SKM-1 treated with dmso at 0.1 percent for 144 hours (cell line): ENCODE data around the gene RAB5A.
"Not testable (repeated sequence)": the region's sequence is repeated elsewhere in the genome, so short reads cannot be mapped to it uniquely, and the experiment has no call there.

ENCODE experiments used
- DNase-seq: peaks from one replicate; lab custom pipeline; 2025; ENCODE audit not compliant: unreplicated experiment; lab: John Stamatoyannopoulos, UW

Gene RAB5A

GRCh38 chr3:19947549-19948225 is 790 bp downstream of the RAB5A start:
- no peak for DNase-seq

- no peak for DNase-seq
Measured at GRCh38 chr3:19948226-19948591, 1.3 kb downstream of the RAB5A start.

GRCh38 chr3:19950316-19950715 is 3.4 kb downstream of the RAB5A start:
- no peak for DNase-seq

GRCh38 chr3:19954676-19955075 is 7.8 kb downstream of the RAB5A start:
- DNase-seq = no peak

- DNase-seq = not testable (repeated sequence)
Measured at GRCh38 chr3:19957354-19957753, 10.5 kb downstream of the RAB5A start.

GRCh38 chr3:19959505-19959904 is 12.6 kb downstream of the RAB5A start:
- DNase-seq = no peak

GRCh38 chr3:19960696-19961095 is 13.8 kb downstream of the RAB5A start:
- DNase-seq = no peak

GRCh38 chr3:19961960-19962359 is 15.1 kb downstream of the RAB5A start:
- DNase-seq = no peak

GRCh38 chr3:19967208-19967607 is 20.3 kb downstream of the RAB5A start:
- no peak for DNase-seq

- no peak for DNase-seq
Measured at GRCh38 chr3:19967812-19968211, 20.9 kb downstream of the RAB5A start.

- no peak for DNase-seq
Measured at GRCh38 chr3:19970327-19970726, 23.4 kb downstream of the RAB5A start.

GRCh38 chr3:19972054-19972453 is 25.2 kb downstream of the RAB5A start:
- no peak for DNase-seq

- DNase-seq = not testable (repeated sequence)
Measured at GRCh38 chr3:19988904-19989303, 42.0 kb downstream of the RAB5A start.

- no peak for DNase-seq
Measured at GRCh38 chr3:19994796-19995195, 47.9 kb downstream of the RAB5A start.

- DNase-seq = no peak
Measured at GRCh38 chr3:19997502-19997901, 50.6 kb downstream of the RAB5A start.

- no peak for DNase-seq
Measured at GRCh38 chr3:20001932-20002331, 55.0 kb downstream of the RAB5A start.

- DNase-seq = no peak
Measured at GRCh38 chr3:20007960-20008359, 61.1 kb downstream of the RAB5A start.

GRCh38 chr3:20008646-20009045 is 61.7 kb downstream of the RAB5A start:
- no peak for DNase-seq

GRCh38 chr3:20012164-20012563 is 65.3 kb downstream of the RAB5A start, which contains the start of gene PP2D1:
Gene PP2D1, minus strand, starts transcription at chr3:20012264. Its CDS starts 192 bp downstream, at chr3:20012072.
- DNase-seq = no peak

GRCh38 chr3:20013396-20013795 is 66.5 kb downstream of the RAB5A start:
- DNase-seq = no peak

GRCh38 chr3:20015525-20015924 is 68.6 kb downstream of the RAB5A start:
- DNase-seq = no peak

- not testable (repeated sequence) for DNase-seq
Measured at GRCh38 chr3:20016076-20016475, 69.2 kb downstream of the RAB5A start.

GRCh38 chr3:20022954-20023622 is 76.2 kb downstream of the RAB5A start:
- DNase-seq = no peak
